GM08714 (cell line): ENCODE data around the gene TCAF1.
A peak's percentile ranks its signal among the peaks of the same experiment; 100 is the strongest.
"Not testable (repeated sequence)": the region's sequence is repeated elsewhere in the genome, so short reads cannot be mapped to it uniquely, and the experiment has no call there.

ENCODE experiments used
- H3K4me3 ChIP-seq: fragments of 200-500 bp; sonication (Bioruptor generic); 2 replicates; pipeline ENCODE4 v1.5.1; 2014; ENCODE audit warnings: mild to moderate bottlenecking, low read length, inconsistent platforms
- ZNF274 ChIP-seq: IDR thresholded peaks from 2 replicates; pipeline ENCODE4 v1.6.1; 2012; ENCODE audit warnings: mild to moderate bottlenecking, low read depth, low read length

The TCAF1 gene

DNA sequence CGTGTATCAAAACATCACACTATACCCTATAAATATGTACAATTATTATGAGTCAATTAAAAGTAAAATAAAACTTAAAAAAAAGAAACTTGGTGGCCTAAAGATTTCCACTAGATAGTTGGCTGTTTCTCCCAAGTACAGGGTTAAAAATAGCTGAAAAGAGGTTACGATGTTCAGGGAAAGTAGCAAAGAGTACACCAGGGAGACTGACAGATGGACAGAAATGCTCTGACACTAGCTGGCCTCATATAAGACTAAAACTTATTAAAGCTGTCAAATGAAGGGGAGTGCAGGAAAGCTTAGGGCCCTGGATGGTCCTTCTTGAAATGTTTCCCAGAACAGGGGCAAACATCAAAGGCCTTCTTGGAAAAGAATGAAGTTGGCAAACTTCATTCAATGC is 51.3 kb downstream of the TCAF1 start:
- no peak for TF ChIP-seq ZNF274

GRCh38 chr7:143849785-143850479 is 52.0 kb downstream of the TCAF1 start:
- H3K4me3 ChIP-seq, result no peak overlapping the region
- no peak for TF ChIP-seq ZNF274

More for the DNA sequence above, 51.3 kb downstream of the TCAF1 start:
- no peak overlapping the region for H3K4me3 ChIP-seq

- no peak for TF ChIP-seq ZNF274
- H3K4me3 ChIP-seq, result no peak overlapping the region
Measured at GRCh38 chr7:143848192-143848591, 53.8 kb downstream of the TCAF1 start.

DNA sequence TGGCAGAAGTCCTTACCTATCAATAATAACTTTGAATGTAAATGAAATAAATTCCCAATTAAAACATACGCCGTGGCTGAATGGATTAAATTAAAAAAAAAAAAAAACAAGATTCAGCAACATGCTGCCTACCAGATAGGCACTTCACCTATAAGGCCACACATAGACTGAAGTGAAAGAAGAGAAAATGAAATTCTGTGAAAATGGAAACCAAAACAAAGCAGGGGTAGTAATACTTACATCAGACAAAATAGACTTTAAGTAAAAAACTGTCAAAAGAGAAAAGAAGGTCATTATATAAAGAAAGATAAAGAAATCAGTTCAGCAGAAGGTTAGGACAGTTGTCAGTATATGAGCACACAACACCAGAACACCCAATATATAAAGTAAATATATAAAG is 55.3 kb downstream of the TCAF1 start:
- no peak overlapping the region for H3K4me3 ChIP-seq
- TF ChIP-seq ZNF274, result no peak

DNA sequence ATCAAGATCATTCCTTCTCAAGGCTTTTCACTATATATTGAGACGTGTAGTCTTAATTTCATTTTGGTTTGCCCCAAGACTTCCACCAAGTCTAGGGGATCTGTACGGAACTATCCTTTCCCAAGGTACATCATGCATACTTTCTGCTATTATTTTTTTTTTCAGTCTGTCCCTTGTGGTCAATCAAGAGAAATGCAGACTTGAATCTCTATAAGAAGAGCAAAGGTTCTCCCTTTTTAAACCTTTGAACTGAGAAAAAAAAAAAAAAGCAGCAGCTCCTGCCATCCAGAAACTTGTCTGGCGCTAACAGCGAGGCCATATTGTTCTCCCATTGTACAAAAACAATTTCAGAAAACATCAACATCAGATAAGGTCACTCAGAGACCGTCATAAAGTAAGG is 60.3 kb downstream of the TCAF1 start:
- H3K4me3 ChIP-seq, result not testable (repeated sequence)

GRCh38 chr7:143840062-143840461 is 61.9 kb downstream of the TCAF1 start:
- not testable (repeated sequence) for H3K4me3 ChIP-seq

DNA sequence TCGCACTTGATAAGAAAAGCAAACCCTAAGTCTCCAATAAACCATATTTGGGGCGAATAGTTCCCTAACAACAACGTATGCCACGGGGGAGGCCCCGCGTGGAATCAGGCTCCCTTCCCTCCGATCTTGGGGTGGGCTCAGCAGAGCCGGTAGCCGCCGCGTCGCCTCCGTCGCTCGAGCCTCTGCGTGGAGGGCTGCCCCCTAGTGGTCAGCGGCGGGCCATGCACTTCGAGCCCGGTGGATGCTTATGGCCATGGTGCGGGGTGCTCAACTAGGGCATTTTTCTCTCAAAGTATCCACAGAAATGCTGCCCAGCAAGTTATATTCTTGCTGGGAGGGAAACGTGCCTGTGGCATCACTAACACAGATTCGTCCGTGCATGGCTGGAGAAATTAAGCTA is 64.8 kb downstream of the TCAF1 start:
- H3K4me3 ChIP-seq, result not testable (repeated sequence)

GRCh38 chr7:143836622-143837021 is 65.4 kb downstream of the TCAF1 start:
- H3K4me3 ChIP-seq, result peak overlapping the region; percentile 52; the same call in 1 of the 2 replicates

GRCh38 chr7:143836088-143836487 is 65.9 kb downstream of the TCAF1 start:
- not testable (repeated sequence) for H3K4me3 ChIP-seq

DNA sequence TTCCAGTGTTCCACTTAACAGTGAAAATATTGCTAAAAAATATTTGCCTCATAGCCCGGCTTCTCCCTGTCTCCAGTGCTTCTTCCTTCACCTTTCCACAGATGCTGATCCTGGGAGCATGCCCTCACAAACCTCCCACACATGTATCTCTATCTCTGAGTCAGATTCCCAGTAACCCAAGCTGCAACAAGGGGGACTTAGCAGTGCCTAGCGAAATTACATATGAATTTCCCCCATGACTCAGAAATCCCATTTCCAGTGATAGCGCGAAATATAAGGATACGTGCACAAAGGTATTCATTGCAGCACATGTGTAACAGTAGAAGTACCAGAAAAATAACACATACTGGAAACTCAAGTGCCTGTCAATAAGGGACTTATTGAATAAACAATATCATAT is 75.4 kb downstream of the TCAF1 start:
- not testable (repeated sequence) for H3K4me3 ChIP-seq

GRCh38 chr7:143824295-143825135 is 77.5 kb downstream of the TCAF1 start:
- H3K4me3 ChIP-seq, result not testable (repeated sequence)

DNA sequence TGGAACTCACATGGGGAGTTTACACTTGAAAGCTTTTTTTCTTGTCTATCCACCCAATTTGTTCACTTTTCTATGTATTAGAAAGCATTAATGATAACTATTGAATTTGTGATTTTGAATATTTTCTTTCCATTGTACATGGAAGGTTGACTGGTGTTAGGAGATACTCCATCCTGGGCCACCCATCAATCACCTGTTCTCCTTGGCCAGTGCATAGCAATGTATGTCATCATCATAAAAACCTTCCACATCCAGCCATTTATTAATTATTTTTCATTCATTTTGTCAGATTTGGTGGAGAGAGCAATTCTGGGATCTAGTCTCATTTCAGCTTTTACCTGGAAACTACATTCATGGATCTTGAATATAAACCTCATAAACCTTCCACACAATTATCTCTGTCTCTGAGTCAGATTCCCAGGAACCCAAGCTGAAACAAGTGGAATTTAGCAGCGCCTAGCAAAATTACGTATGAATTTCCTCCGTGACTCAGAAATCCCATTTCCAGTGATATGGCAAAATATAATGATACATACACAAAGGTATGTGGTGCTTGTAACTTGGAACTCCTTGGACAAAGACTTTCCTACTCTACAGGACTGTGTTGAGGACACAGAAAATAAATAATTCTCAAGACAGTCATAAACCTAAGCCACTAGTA is 78.2 kb downstream of the TCAF1 start:
- not testable (repeated sequence) for H3K4me3 ChIP-seq

DNA sequence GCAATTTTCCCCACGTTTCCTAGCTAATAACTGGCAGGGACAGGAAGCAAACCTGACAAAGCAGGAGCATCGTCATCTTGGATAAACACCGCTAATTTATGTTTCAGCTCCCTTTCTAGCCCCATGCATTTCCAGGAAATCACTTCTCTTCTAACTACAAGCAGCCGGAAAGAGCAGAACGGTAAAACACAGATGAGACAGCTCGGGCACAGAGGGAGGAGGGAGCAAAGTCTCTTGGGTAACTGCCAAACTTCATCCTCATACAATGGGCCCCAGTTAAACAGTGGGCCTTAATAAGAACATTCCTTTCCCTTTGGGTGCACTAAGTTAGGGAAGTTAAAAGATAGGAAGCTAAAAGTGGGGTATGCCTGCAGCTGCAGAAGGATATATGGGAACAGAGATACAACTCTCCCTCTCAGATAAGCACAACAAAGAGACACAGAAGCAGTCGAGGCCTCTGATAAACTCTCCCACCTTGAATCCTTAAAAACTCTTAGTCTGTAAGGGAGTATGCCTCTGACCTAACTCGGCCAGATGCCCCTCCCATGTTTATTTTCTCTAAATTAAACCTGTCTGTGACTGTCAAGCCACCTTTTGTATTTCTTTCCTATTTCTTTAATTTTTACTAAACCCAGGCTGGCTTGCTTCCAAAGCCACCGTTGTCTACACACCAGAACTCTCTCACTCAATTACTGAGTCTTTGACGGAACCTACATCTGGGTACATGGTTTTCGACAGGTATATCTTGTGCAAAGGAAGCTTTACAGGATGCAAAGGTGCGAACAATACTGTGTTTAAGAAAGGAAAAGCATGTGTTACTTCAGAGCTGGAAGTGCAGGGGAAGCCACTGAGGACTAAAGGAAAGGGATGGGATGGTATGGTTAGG is 80.3 kb downstream of the TCAF1 start:
- not testable (repeated sequence) for H3K4me3 ChIP-seq

DNA sequence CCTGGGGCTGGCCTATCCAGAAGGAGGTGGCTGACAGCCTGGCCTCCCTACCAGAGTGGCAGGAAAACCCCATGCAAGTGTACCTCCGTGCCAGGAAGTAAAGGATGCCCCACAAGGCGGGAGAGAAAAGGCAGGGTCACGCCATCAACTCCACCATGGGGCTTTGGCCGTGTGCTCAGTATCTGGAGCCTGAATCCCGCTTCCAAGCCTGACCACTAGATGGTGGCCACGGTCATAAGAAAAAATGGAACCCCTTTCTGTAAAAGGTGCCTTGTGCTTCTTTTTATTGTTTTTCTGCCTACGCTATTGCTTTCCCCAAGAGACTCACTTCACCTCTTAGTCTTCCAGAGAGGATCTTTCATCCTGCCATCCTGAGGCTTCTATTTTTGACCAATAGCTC is 84.1 kb downstream of the TCAF1 start:
- not testable (repeated sequence) for H3K4me3 ChIP-seq

GRCh38 chr7:143816471-143817133 is 85.4 kb downstream of the TCAF1 start:
- H3K4me3 ChIP-seq, result not testable (repeated sequence)

DNA sequence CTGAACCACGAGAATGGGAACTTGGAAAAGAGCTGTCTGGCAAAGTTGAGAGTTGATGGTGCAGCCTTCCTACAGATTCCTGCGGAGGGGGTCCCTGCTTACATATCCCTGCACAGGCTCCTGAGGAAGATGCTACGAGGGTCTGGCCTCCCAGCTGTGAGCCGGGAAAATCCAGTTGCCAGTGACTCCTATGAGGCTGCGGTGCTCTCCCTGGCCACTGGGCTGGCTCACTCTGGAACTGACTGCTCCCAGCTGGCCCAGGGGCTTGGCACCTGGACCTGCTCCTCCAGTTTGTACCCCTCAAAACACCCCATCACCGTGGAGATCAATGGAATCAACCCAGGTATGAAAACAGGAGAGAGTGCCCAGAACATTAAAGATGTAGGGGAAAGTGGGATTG is 91.3 kb downstream of the TCAF1 start:
- not testable (repeated sequence) for H3K4me3 ChIP-seq

DNA sequence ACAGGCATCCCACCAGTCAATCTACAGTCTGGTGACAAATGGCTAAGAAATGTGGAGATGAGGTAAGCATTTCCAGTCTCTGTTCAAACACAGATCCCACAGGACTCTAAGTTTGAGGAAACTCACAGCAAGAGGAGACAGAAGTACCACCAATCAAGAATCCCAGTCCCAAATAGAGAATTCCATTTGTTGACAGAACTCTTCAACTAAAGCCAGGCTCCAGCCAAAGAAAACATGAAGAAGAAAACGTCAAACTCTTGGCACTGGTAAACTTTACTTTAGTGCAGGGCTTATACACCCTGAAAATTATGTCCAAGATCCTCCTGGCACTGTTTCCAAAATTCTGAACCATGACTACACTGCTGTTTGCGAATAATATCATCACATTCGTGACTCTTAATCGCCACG is 95.3 kb downstream of the TCAF1 start:
- not testable (repeated sequence) for H3K4me3 ChIP-seq
